ENCODE measurements around the gene FGF19. TPM values are rescaled to one million over a fixed set of nuclear protein-coding genes. Genes with fewer than 3 reads are reported as not detected.
"Not testable (repeated sequence)": the region's sequence is repeated elsewhere in the genome, so short reads cannot be mapped to it uniquely, and the experiment has no call there.

The FGF19 gene
- total RNA-seq, 1 experiment from 2014 or later, result 0.17 TPM

- no peak for DNase-seq (ENCODE audit: low spot score)
Measured at GRCh38 chr11:69696749-69697468, 6.9 kb downstream of the FGF19 start.

- not testable (repeated sequence) for DNase-seq (ENCODE audit: low spot score)
Measured at GRCh38 chr11:69695995-69696394, 7.8 kb downstream of the FGF19 start.

GRCh38 chr11:69695581-69695980, 8.2 kb downstream of the FGF19 start:
- no peak for DNase-seq (ENCODE audit: low spot score)

- no peak for DNase-seq (ENCODE audit: low spot score)
Measured at GRCh38 chr11:69694781-69695180, 9.0 kb downstream of the FGF19 start.

- no peak for DNase-seq (ENCODE audit: low spot score)
Measured at GRCh38 chr11:69692422-69692821, 11.4 kb downstream of the FGF19 start.

GRCh38 chr11:69691463-69691862, 12.4 kb downstream of the FGF19 start:
- peak; percentile 31 for DNase-seq (ENCODE audit: low spot score)

- no peak for DNase-seq (ENCODE audit: low spot score)
Measured at GRCh38 chr11:69689484-69690319, 14.1 kb downstream of the FGF19 start.

GRCh38 chr11:69687969-69688771, 15.7 kb downstream of the FGF19 start:
- DNase-seq (ENCODE audit: low spot score), result not testable (repeated sequence)

GRCh38 chr11:69686856-69687255, 17.0 kb downstream of the FGF19 start:
- DNase-seq (ENCODE audit: low spot score), result no peak

- DNase-seq (ENCODE audit: low spot score), result no peak
Measured at GRCh38 chr11:69686452-69686851, 17.4 kb downstream of the FGF19 start.

- DNase-seq (ENCODE audit: low spot score), result no peak
Measured at GRCh38 chr11:69685348-69685747, 18.5 kb downstream of the FGF19 start.

- DNase-seq (ENCODE audit: low spot score), result no peak
Measured at GRCh38 chr11:69684651-69685050, 19.2 kb downstream of the FGF19 start.

- no peak for DNase-seq (ENCODE audit: low spot score)
Measured at GRCh38 chr11:69683764-69684333, 20.0 kb downstream of the FGF19 start.

GRCh38 chr11:69682681-69683326, 21.0 kb downstream of the FGF19 start:
- DNase-seq (ENCODE audit: low spot score), result no peak

- DNase-seq (ENCODE audit: low spot score), result no peak
Measured at GRCh38 chr11:69682221-69682620, 21.6 kb downstream of the FGF19 start.

- DNase-seq (ENCODE audit: low spot score), result no peak
Measured at GRCh38 chr11:69680688-69681087, 23.1 kb downstream of the FGF19 start.

- no peak for DNase-seq (ENCODE audit: low spot score)
Measured at GRCh38 chr11:69677749-69678148, 26.1 kb downstream of the FGF19 start.

GRCh38 chr11:69674886-69675714, 28.7 kb downstream of the FGF19 start, which contains the start of gene LTO1:
TSS of gene LTO1 (minus strand) at chr11:69675353. CDS start at chr11:69675239, 114 bp downstream.
- DNase-seq (ENCODE audit: low spot score), result peak; percentile 88

- no peak for DNase-seq (ENCODE audit: low spot score)
Measured at GRCh38 chr11:69674267-69674885, 29.4 kb downstream of the FGF19 start.
